C4-2B (cell line): ENCODE measurements around the gene C8B.

ENCODE experiments used
- ZFX ChIP-seq: fragments of 450-650 bp; IDR thresholded peaks from 2 replicates; pipeline ENCODE4 v1.6.1; 2017
- TF ChIP-seq, protein P1 (sequence below): fragments of 450-650 bp; conservative IDR thresholded peaks from 2 replicates; pipeline ENCODE4 v1.5.1; 2017; ENCODE audit warnings: mild to moderate bottlenecking

GRCh38 chr1:56933161-56933560 is 32.7 kb downstream of the C8B start:
- TF ChIP-seq, protein P1, sequence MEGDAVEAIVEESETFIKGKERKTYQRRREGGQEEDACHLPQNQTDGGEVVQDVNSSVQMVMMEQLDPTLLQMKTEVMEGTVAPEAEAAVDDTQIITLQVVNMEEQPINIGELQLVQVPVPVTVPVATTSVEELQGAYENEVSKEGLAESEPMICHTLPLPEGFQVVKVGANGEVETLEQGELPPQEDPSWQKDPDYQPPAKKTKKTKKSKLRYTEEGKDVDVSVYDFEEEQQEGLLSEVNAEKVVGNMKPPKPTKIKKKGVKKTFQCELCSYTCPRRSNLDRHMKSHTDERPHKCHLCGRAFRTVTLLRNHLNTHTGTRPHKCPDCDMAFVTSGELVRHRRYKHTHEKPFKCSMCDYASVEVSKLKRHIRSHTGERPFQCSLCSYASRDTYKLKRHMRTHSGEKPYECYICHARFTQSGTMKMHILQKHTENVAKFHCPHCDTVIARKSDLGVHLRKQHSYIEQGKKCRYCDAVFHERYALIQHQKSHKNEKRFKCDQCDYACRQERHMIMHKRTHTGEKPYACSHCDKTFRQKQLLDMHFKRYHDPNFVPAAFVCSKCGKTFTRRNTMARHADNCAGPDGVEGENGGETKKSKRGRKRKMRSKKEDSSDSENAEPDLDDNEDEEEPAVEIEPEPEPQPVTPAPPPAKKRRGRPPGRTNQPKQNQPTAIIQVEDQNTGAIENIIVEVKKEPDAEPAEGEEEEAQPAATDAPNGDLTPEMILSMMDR = no peak
- TF ChIP-seq ZFX = no peak
